GM12874 (cell line): ENCODE data around the gene MYD88.

ENCODE experiments used
- CTCF ChIP-seq: IDR thresholded peaks from 2 replicates; pipeline ENCODE4 v1.5.1; 2011; ENCODE audit warnings: low read depth, mild to moderate bottlenecking, control low read depth, low read length, moderate library complexity; ENCODE audit not compliant: insufficient read depth

The MYD88 gene

GRCh38 chr3:38138349-38139190, at the start of gene MYD88:
Gene MYD88, plus strand, starts transcription at chr3:38138661. Its CDS starts 40 bp downstream, at chr3:38138701.
- TF ChIP-seq CTCF = no peak

GRCh38 chr3:38089163-38089562, 49.3 kb upstream of the MYD88 start:
- TF ChIP-seq CTCF = no peak

GRCh38 chr3:38090453-38090852, 48.0 kb upstream of the MYD88 start:
- TF ChIP-seq CTCF = no peak

GRCh38 chr3:38094999-38095398, 43.5 kb upstream of the MYD88 start:
- TF ChIP-seq CTCF = no peak

GRCh38 chr3:38095669-38096483, 42.6 kb upstream of the MYD88 start:
- no peak for TF ChIP-seq CTCF

- TF ChIP-seq CTCF = no peak
Observed at GRCh38 chr3:38097446-38098375, 40.8 kb upstream of the MYD88 start.

GRCh38 chr3:38098376-38098723, 40.1 kb upstream of the MYD88 start:
- no peak for TF ChIP-seq CTCF
